HG02840 (cell line): Measurements from ENCODE around the gene DNPH1.

Experiments
- ATAC-seq: cut with Tn5 transposase; IDR thresholded peaks from one replicate; pipeline ENCODE4 v1.9.1; 2021; ENCODE audit warnings: mild to moderate bottlenecking, moderate library complexity, moderate number of reproducible peaks; ENCODE audit not compliant: unreplicated experiment, low FRiP score

DNPH1 gene, protein sequence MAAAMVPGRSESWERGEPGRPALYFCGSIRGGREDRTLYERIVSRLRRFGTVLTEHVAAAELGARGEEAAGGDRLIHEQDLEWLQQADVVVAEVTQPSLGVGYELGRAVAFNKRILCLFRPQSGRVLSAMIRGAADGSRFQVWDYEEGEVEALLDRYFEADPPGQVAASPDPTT

DNA sequence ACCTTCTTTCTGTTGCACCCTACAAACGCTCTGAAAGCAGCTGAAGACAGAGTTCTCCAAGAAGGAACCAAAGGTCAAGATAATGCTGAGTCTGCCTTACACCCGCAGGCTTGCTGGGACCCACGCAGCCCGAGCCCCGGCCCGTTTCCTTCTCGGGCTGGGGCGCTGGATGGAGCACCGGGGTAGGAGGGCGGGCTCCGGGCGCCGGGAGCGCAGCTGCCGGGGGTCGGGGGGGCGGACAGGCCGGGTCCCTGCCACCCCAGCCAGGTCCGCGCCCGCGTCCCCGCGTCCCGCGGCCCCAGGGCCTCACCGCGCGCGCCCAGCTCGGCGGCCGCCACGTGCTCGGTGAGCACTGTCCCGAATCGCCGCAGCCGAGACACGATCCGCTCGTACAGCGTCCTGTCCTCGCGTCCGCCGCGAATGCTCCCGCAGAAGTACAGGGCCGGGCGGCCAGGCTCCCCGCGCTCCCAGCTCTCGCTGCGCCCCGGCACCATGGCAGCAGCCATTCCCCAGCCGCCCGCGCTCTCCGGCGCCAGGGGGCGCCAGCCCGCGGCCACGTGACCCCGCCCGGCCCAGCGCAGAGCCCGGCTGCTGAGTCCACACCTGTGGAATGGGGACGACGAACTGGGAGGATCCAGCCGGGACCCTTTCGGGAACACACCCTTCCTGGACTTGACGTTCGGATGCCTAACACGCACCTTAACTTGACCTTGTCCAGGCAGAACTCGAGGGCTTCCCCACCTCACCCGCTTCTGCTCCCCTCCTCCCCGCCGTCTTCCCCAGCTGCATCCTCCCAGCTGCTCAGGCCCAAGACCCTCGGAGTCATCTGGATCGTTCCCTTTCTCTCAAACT, at the start of gene DNPH1:
TSS of gene DNPH1 (minus strand) at position 531 of the 852 bp plus-strand sequence. CDS start at position 506, 25 bp downstream.
- ATAC-seq, result peak; percentile 71

DNA sequence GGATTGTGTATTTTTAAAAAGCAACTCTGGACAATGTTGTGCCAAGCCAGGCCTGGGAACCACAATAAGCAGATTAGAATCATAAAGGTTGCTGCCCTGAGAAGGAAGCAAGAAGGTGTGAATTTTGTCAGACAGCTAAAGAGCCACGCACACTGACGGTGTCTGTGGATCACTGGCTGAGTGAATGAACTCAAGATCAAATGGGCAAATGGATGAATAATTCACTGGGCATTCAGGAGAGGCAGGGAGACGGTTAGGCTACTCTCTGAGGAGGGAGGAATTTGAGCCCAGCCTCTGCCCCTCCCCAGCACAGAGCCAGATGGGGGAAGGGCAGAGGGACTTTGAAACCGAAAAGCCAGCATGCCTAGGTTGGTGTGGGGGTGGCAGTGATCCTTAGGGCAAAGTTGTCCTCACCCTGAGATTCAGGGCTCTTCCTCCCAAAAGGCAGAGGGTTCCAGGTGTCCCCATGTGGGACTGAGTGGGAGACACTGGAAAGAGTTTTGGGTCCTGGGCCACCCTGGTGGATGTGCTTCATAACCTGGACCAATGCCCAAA, 49.3 kb upstream of the DNPH1 start:
- ATAC-seq, result no peak

DNA sequence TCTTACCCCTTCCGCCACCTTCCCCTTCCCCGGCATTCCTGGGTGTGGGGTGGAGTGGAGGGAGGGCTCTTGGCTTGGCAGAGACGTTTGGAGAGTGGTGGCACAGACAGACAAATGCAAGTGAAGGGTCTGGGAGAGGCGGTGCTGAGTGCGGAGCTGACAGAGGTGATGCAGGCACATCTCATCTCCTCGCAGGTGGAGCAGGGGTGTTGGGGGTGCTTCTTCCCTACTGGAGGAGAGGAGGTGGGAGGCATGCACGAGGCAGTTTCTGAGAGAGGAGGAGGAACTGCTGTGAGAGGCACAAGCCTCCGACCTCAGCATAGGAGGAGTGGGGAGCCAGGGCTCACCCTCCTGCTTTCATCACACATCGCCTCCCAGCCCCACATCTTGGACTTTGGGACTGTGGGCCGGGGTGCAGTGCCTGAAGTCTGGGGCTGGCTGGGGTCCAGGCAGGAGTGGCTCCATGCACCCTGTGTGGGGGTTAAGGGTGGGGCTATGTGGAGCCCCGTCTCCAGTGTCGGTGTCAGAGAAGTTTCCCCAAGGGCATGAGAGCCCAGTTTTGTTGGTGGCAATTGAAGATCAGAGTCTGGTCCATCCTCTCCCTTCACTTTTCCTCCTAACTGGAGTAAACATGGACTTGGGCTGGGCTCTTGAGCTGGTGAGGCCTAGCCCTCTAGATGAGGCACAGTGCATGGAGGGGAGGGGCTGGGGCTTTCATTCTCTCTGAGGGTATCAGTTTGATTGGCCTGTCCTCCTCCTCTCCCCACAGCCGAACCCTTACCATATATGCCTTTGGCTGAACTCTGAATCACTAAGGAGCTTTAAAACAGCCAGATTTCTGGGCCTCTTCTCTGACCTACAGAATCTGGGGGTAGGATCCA, 48.6 kb upstream of the DNPH1 start:
- no peak for ATAC-seq

DNA sequence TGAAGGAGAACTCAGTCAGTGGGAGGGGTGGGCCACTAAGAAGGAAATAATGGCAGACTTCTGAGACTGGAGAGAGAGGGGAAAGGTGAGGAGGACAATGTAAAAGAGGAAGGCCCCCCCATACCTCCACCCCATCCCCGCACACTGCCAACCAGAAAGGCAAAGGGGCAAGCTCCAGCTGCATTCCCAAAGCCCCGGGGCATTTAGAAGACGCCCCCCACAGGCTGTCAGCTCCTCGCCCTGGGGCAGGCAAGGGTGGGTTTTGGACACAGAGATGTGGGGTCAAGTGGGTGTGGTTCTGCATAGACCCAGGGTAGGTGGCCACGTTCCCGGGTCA, 48.0 kb upstream of the DNPH1 start:
- no peak for ATAC-seq

DNA sequence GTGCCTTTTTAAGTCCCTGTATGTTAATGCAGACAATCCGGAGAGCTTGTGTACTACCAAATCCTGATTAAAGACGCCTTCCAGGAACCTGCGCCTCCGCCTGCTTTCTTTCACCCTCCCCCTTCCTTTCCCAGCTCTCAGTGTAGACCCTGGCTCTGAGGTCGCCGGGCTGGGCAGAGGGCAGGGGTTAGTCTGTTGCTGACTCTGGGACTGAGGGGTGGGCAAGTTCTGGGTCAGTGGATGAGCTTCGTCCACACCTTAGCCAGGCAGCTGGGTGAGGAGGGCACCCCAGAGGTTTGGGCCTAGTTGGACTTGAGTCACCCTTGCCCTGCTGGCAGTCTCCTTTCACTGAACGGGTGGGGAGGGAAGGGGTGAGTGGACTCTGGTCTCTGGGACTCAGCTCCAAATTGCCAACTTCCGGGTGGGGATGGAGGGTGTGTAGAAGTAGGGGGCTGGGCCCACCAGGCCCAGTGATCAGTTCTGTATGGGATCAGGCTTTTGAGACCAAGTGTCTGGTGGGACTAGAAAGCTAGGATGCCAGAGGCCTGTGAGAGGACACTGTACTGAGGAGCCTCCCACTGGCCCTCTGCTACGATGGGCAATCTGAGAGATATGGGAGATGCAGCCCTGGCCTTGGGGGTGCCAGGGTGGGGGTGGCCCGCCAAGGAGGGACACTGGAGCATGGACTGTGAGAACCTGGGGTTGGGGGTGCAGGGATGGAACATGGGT, 47.5 kb upstream of the DNPH1 start:
- no peak for ATAC-seq

DNA sequence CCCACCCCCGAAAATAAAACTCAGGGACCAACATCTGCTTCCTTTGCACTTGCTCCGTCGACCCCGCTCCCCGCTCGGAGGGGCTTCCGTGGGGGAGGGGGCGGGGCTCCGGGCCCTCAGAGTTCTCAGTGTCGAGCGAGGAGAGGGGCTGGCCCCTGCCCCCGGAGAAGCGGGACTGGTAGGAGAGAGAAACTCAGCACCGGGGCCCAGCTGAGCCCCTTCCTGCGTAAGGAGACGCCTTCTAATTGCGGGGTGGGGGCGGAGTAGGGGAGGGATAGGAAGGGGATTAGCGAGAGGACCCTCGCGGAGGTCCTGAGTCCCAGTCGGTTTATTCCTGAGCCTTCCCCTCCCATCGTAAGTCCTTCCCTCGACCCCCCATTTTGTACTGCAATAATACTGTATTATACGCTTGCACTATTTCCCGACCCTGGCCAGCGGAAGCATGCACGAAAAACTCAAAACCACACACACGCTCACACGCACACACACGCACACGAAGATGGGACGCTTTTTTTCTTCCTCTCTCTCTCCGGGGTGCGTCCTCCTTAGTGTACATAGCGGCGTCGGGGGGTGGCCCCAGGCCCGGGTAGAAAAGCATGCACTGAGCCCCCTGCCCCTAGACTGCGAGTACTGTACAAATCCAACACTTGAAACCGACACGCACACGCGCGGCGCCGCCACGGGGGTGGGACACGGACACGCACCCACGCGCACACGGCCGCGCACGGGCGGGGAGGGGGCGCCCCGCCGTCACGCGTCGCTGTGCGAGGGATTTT, 46.7 kb upstream of the DNPH1 start:
- ATAC-seq, result no peak

DNA sequence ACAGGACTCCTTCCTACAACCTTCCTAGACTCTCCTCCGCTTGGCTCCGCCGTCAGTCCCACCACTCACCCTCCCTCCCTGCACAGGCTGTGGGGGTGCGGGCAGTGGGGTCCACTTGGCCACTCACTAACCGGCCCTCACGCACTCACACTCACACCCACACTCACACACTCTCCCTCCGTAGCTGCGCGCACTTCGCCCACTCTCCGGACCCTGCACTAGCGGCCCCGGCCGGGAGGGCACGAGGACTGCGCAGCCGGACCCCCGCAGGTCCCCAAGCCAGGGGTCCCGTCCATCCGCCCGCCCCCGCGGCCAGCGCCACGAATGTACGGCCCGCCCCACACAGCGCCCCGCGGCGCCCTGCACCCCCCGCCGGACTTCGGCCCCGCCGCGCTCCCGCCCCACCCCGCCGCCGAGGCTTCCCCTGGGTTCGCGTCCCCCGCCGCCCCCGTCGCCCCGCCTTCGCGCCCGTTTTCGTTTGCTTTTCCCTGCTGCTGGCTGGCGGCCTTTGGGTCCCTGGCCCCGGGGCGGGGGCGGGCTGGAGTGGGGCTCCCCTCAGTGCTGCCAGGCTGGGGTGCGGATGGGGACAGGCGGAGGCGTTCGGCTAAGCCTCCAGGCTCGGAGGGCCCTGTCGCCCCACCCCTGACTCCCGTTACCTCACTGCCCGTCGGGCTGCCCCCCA, 45.8 kb upstream of the DNPH1 start:
- no peak for ATAC-seq

DNA sequence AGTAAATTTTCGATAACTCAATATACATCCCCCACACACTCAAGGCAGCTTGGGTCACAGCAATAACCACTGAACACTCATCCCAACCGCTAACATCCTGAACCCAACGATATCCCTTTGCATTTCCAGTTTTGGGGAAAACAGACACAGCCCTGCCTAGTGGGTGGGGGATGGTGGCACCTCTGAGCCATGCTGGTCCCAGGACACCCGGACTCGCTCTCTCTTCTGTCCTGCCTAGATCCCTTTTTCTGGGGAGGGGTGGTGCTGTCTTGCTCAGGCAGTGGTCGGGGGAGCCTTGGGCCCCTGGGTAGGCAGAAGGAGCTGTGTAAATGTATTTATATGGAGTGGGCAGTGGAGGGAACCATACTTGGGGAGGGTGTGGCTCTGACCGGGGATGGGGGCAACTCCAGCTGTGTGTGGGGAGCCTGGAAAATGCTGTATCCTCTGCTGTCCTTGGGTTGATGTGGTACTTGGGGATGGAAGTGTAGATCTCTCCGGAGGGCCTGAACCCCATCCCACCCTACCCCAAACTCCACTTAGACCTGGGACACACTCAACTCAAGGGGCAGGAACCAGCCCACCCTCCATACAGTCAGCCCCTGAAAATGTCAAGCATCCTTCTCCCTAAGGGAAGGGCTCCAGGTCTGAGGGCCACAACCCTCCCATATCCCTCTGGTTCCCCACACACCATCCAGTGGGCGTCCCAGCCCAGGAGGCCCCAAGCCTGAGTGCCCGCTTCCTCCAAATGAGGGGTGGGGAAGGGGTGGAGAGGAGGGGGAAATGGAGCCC, 45.0 kb upstream of the DNPH1 start:
- ATAC-seq, result no peak

DNA sequence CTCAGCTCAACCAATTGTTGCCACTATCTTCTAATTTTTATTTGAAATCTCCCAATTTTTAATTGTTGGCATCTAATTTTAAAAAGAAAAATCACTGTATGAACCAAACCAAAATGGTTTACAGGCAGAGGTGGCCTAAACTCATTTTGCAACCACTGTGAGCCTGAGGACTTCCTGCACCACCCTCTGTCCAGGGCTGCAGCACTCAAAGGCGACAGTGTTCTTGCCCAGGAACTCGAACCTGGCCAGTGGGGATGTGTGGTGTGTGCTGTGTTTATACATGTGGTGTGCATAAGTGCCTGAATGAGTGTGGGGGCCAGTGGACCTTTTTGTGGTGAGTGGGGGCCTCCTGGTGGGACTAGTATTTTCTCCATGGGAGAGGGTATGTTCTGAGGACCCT, 44.4 kb upstream of the DNPH1 start:
- no peak for ATAC-seq

DNA sequence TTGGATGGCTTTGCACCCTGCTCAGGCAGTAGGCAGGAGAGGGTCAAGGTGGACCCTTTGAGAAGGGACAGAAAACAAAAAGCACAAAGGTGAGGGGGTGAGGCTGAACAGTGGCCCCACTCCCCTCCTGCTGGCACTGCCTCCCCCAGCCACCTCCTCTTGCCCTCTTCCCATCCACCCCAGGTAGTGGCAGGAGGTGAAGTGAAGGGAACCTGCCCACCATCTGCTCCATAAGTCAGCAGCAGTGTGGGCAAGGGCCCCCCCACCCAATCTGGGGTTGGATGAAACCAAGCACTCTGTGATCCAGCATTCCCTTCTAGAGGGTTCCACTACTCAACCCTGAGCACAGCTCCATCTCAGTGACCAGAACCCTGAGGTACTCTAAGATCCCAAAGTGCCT, 42.7 kb upstream of the DNPH1 start:
- no peak for ATAC-seq

DNA sequence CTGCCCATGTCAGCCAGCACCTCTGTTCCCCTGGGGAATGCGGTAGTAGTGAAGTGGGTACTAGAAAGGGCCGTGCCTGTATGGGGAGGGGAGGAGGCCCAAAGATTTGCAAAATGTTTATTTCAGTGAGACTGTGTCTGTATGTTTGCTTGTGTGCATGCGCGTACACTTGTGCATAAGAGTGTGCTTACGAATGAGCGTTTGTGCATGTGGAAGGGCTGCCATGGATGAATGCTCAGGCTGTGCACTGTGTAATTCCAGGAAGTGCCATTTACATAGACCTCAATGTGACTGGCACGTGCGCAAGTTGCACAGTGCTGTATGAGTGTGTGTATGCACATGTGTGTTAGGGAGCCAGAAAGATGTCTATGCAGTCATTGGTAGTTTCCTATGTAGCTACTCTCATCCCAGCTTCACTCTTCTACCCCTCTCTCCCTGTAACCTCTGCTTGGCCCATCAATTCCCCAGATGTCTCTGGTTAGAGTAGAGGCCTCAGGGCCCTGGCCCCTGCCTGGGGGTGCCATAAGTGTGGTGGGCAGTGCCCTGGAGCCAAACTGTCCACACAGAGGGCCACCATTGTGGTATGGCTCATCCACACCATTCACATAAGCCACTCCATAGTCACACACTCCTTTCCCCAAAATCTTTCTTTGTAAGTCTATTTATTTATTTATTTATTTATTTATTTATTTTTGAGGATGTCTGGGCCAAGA, 42.0 kb upstream of the DNPH1 start:
- ATAC-seq, result no peak

DNA sequence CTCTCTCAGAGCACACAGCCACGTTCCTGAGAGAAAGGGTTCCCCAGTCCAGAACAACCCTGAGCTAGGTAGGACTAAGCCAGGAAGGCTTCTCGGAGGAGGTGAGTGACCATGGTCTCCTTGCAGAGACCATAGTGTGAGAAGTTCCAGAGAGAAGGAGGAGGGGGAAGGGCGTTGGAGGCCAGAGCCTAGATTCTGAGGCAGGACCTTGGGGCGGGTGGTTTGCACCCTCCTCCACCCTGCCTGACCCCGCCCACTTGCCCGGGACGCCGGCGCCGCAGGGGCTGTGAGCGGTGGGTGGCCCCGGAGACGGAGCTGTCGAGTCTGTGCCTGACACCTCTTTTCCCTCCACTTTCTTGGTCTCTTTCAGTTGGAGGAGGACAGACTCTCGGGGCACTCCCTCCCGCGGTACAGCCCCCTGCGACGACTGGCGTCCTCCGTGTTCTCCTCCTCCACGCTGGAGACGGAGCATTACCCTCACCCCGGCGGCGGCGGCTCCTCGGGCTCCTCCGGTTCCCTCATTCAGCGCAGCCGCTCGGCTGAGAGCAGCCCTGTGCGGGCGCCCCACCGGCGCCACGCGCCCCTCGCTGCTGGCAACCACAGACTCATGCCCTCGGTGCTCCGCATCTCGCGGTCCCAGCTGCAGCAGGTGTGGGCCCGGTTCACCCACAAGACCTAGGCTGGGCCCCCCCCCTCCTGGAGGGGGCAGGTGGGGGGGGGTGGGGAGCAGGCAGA, 40.2 kb upstream of the DNPH1 start:
- no peak for ATAC-seq

DNA sequence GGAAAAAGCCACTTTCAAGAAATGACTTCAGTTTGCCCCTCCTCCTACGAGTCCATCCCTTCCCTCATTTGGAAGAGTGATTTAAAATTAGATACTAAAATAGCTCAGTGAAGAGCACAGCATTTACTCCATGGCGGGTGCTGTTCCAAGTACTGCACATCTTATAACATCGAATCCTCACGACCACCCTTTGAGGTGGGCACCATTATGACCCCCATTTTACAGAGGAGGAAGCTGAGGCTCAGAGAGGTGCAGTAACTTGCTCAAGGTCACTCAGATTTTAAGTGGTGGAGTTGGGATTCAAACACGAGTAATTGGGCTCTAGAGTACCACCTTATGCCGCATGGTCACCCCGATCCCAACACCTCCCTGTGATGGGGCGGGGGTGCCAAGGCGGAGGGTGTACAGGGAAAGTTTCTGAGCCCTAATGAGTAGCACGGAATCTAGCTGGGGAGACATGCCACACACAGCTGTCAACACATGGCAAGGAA, 39.5 kb upstream of the DNPH1 start:
- ATAC-seq, result no peak

DNA sequence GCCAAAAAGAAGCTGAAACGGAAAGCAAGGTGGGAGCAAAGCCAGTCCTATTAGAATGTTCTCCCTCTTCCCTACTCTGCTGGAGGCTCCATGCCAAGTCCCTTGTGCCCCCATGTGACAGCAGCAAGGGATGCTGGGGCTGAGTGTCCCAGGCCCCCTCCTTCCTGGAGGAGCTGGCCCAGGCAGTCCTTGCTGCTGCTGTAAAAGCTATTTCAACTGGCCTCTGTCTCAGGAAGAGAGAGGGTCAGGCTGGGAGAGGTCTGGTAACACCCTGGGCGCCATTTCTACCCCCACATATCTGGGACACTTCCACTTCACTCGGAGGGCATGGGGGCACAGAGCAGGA, 39.0 kb upstream of the DNPH1 start:
- no peak for ATAC-seq

DNA sequence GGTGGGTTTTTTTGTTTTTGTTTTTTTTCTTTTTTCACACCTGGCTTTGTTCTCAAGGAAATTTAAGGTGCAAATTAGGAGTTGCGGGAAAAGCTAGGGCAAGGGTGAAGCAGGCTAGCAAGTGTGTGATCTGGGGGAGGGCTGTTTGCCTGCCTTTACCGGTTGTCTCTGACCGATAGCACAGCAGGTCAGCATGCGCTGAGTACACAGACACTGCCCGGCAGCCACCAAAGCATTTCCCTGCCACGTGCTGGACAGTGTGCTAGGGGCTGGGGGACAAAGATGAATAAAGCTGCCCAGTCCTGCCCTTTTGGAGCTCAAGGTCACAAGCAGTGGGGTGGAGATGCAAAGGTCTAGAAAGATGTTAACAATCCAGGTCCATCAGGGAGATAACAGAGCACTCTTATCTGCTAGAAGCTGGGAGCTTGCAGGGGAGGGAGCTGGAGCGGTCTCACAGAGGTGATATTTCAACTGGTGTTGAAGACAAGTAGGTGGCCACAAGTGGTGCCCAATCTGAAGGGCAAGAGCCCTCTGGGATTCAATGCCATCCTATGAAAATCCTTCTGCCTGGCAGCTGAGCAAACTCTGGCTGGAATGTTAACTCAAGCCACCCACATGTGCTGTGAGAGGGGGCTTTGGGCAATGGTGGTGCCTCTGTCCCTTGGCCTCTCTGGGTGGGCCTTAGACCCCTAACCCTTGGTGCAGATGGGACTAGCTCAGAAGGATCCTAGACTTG, 38.5 kb upstream of the DNPH1 start:
- ATAC-seq, result no peak

DNA sequence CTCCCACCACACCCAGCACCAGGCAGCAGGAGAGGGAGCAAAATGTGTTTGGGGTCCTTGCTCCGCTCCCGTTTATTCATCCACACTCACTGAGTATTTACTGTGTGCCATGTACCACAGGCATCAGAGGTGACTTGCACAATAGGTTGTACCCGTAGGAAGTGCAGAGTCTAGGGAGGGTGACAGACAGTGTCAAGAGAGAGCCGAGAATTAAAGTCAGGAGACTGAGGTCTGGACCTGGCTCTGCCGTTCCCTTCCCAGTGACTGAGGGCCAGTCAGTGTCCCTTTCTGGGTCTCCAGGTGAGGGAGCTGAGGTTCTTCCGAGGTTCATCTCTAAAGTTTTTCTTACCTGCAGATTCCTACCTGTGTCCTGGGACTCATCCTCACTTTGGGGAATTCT, 36.3 kb upstream of the DNPH1 start:
- no peak for ATAC-seq
